Fibroblast of mammary gland (primary cell): ENCODE data around the gene ARF6.

Source experiments
- DNase-seq: peaks from one replicate; pipeline ENCODE4 v3.0.0-alpha.2; 2010; ENCODE audit warnings: low read depth
- H3K4me3 ChIP-seq: 2 replicates; pipeline ENCODE4 v1.5.1; 2011; ENCODE audit warnings: low read depth, mild to moderate bottlenecking, low read length, moderate library complexity; ENCODE audit not compliant: control insufficient read depth
- CTCF ChIP-seq: conservative IDR thresholded peaks from 2 replicates; pipeline ENCODE4 v1.5.1; 2011; ENCODE audit warnings: low read depth, low read length, inconsistent platforms; ENCODE audit not compliant: control insufficient read depth, insufficient read depth

The ARF6 gene

GRCh38 chr14:49908433-49908782 lies 15.5 kb downstream of the ARF6 start:
- DNase-seq, result no peak
- no peak overlapping the region for H3K4me3 ChIP-seq
- no peak for TF ChIP-seq CTCF

GRCh38 chr14:49909016-49909415 lies 16.1 kb downstream of the ARF6 start:
- no peak overlapping the region for H3K4me3 ChIP-seq
- TF ChIP-seq CTCF, result no peak
- no peak for DNase-seq

GRCh38 chr14:49915085-49915484 lies 22.2 kb downstream of the ARF6 start:
- no peak for TF ChIP-seq CTCF
- no peak overlapping the region for H3K4me3 ChIP-seq
- DNase-seq, result no peak

GRCh38 chr14:49918706-49919105 lies 25.8 kb downstream of the ARF6 start:
- DNase-seq, result no peak
- no peak overlapping the region for H3K4me3 ChIP-seq
- no peak for TF ChIP-seq CTCF

GRCh38 chr14:49919825-49920659 lies 27.2 kb downstream of the ARF6 start:
- H3K4me3 ChIP-seq, result no peak overlapping the region

DNA sequence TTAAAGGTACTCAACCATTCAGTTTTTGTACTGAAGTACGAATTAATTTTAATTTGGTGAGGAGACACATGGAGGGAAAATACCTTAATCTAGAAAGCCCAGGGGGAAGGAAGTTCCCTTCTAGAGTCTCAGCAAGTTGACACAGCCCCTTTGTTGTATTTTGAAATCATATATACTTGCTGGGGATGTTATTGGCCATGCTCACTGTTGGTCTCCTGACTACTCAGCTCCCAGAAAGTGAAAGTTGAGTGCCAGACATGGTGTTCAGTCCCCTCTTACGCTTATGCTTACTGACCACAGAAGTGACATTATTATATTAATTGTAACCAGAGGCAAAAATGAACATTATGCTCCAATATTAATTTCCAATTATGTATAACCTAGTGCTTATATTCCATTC lies 28.1 kb downstream of the ARF6 start:
- TF ChIP-seq CTCF, result no peak
- no peak for DNase-seq
- H3K4me3 ChIP-seq, result no peak overlapping the region

More at GRCh38 chr14:49919825-49920659, 27.2 kb downstream of the ARF6 start:
- no peak for TF ChIP-seq CTCF
- peak; percentile 33 for DNase-seq
